MM.1S (cell line): ENCODE measurements around the gene BEGAIN.

ENCODE experiments used
- EZH2 ChIP-seq: fragments of 300-600 bp; sonication (generic); optimal IDR thresholded peaks from 2 replicates; pipeline ENCODE3; 2017; ENCODE audit warnings: low read depth, mild to moderate bottlenecking, antibody characterized with exemption, low read length, mixed read lengths
- TF ChIP-seq, protein P1 (sequence below): fragments of 300-600 bp; sonication (generic); IDR thresholded peaks from 2 replicates; pipeline ENCODE4 v1.5.1; 2016; ENCODE audit warnings: antibody characterized with exemption, low read length, mixed read lengths

DNA sequence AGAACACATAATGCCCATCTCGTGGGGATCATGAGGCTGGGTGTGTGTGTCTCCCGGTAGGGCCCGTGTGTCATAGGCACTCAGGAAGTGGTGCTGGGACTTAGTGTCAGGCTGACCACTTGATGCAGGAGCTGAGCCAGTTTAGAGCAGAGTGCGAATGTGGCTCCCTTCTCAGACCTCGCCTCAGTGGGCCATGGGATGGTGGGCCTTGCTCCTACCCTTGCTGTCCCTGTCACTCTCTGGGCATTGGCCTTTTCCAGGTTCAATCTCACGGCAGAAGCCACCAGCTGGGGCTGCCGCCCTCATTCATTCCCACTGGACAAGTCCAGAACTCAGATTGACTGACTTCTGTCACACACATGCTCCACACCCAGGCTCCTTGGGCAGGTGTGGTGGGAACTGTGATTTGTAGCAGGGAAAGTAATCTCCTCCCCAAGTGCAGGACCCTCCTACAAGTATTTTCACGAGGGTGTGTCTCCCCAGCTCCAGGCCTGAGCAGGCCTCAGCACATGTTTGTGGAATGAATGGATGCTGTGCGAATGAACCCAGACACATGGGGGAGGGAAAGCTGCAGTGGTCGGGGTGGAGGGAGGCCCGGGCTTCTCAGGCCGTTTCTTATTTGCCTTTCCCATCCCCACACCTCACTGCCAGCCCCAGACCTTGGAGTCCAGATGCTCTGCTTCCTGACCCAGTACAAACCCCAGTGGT lies 54.9 kb downstream of the BEGAIN start:
- TF ChIP-seq, protein P1, sequence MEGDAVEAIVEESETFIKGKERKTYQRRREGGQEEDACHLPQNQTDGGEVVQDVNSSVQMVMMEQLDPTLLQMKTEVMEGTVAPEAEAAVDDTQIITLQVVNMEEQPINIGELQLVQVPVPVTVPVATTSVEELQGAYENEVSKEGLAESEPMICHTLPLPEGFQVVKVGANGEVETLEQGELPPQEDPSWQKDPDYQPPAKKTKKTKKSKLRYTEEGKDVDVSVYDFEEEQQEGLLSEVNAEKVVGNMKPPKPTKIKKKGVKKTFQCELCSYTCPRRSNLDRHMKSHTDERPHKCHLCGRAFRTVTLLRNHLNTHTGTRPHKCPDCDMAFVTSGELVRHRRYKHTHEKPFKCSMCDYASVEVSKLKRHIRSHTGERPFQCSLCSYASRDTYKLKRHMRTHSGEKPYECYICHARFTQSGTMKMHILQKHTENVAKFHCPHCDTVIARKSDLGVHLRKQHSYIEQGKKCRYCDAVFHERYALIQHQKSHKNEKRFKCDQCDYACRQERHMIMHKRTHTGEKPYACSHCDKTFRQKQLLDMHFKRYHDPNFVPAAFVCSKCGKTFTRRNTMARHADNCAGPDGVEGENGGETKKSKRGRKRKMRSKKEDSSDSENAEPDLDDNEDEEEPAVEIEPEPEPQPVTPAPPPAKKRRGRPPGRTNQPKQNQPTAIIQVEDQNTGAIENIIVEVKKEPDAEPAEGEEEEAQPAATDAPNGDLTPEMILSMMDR: no peak
- no peak for TF ChIP-seq EZH2
